Smooth muscle cell of the brain vasculature (primary cell): ENCODE measurements around the gene MBNL1.
A peak's percentile ranks its signal among the peaks of the same experiment; 100 is the strongest.

ENCODE experiments used
- DNase-seq: peaks from one replicate; pipeline ENCODE4 v3.0.0-alpha.2; 2012; ENCODE audit warnings: low read depth, low spot score

MBNL1 gene

DNA sequence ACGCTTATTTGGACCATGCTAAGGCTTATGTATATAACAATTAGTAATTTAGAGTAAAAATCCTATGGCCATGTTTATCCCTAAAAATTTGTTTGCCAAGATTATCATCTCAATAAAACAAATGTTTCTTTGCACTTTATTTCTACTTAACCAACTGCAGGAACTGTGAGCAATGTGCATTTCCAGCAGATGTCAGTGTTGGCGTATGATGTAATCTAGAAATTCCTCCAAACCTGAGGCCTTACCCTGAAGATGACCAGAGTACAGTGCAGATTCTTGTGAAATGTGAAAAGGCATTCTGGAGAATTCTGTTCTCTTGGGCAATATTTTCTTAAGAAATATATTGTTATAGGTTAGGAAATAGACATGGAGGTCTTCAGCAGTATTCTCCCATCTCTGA lies 205.9 kb downstream of the MBNL1 start:
- peak; percentile 45 for DNase-seq

DNA sequence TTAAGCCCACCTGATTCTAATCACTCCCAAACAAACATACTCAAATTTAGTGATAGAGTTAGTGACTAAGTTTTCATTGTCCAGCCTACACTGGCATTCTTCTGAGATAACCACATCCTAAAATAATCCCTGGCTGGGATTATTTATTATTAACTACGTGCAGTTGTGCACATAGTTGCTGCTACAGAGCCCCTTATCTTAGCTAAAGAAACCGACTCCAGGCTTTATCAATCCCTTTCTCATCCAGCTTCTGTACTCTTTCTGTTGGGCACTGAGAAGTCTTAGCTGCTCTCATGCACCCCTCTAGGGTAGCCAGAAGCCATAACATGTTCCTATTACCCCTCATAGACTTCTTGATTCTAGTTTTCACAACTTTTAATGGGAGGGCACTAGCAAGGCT lies 208.7 kb downstream of the MBNL1 start:
- no peak for DNase-seq

DNA sequence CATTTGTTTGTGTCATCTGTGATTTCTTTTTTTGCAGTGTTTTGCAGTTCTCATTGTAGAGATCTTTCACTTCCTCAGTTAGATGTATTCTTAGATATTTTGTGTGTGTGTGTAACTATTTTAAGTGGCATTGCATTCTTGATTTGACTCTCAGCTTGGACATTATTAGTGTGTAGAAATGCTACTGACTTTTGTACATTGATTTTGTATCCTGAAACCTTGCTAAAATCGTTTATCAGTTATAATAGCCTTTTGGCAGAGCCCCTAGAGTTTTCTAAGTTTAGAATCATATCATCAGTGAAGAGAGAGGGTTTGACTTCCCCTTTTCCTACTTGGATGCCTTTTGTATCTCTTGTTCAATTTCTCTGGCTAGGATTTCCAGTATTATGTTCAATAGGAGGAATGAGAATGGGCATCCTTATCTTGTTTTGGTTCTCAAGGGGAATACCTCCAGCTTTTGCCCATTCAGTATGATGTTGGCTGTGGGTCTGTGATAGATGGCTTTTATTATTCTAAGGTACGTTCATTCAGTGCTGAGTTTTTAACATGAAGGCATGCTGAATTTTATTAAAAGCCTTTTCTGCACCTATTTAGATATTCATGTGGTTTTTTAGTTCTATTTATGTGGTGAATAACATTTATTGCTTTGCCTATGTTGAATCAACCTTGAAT lies 211.7 kb downstream of the MBNL1 start:
- DNase-seq = no peak

DNA sequence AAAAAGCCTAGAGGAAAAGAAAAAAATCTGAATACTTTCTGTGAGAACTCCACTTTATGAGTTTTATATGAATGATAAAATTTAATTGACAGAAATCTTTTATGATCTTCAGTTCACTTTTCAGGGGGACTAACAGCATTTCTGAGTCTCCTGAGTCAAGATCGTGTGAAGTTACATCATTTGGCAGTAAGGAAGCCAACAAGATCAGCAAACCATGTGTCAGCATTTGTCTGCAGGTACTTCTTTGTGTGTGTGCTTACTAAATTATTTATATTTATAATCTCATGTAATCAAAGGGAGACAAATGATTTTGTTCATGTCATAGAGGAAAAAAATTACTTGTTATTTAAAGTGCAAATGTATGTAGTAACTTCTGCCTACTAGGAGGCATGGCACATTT lies 217.6 kb downstream of the MBNL1 start:
- DNase-seq = no peak

DNA sequence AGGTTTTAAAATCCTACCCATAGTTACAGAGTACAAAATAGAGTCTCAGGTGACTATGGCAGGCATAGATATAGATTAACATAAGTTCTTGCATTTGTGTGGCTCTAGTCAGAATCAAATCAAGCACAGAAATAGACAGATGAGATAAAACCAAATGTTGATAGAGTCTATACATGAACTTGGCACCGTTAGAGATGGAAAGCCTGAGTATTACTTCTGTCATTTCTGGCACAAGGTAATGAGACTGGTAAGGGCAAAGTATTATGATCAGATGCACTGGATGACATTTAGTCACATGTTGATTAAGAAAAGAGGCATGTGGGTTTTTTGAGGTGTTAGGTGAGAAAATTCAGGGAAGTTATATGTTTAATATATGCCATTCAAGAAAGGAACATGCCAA lies 219.7 kb downstream of the MBNL1 start:
- DNase-seq = no peak

DNA sequence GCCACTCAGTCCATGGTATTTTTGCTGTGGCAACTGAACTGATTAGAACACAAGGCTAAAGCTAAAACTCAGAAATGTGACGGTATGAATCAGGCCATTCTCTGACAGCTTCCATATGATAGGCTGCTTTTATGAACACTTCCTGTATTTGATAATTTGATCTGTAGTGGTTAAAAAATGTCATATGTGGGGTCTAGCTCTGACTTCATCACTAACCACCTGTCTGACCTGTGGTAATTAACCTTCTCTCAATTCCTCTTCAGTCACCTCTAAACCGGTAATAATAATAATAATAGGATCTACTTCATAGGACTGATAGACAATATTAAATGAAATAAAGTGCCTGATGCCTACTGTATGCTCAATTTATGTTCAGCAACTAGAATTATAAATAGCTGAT lies 223.2 kb downstream of the MBNL1 start:
- DNase-seq = no peak

DNA sequence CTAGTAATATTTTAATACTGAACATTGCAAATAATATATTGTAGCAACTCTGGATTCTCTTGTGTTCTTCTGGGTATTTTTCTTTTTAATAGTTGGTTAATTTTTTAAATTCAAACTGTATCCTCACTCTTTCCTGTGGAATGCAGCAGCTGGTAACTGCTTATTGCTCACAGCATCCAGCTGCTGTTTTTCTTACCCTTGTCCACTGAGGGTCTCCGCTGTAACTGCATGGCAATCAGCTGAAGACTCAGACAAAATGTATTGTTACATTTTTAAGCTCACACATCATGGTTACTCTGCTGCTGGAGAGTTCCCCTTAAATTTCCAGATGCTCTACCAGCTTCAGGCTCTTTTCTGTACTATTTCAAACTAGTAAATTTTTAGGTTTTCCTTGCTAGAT lies 227.6 kb downstream of the MBNL1 start:
- no peak for DNase-seq

DNA sequence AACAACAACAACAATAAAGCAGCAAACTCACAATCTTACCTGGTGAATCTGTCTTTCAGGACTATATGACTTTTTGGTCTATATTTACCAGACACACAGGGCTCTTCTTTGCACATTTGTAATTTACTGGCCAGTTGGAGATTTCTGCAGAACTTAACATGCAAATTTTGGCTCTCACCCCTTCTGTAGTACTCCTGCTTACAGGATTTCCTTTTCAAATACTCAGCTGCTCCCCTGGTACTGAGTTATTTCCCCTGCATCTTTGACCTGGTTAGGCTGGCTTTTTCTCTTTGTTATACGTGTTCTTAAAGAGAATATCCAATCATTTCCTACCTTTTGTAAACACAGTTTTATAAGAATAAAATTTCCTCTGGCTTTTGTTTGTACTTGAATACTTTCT lies 228.0 kb downstream of the MBNL1 start:
- DNase-seq = no peak

DNA sequence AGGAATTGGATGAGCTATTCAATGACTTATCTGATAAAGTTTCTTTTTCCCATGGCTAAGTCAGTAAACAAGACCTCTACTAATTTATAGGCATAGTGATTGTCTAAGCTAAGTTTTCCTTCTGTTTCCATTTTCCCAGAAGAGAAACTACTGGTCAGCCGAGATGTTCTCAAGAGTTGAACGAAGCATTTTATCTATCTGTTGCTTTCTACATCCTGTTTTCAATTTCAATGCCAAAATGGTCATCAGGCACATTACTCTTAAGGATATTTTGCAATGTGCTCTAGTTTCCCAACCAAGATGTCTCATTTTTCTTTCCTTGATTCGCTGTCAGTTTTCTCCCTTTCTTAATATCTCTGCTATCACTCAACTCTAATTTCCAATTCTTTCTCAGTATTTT lies 228.7 kb downstream of the MBNL1 start:
- no peak for DNase-seq

DNA sequence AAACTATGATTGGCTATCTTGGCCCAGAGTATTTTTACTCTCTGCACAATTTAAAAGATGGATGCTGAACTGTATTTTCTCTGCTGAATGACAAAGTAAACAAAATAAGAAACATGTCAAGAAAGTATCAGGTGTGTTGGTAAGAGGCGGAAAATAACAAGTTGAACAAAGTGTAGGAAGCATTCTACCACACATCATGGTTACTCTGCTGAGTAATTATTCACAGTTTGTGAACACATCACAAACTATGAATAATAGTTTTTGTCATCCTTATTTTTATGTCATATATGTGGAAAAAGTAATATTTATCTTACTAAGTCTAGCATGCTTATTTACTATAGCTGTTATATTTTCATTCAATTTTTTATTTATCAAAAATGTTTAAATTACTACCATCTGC lies 229.2 kb downstream of the MBNL1 start:
- DNase-seq = no peak

DNA sequence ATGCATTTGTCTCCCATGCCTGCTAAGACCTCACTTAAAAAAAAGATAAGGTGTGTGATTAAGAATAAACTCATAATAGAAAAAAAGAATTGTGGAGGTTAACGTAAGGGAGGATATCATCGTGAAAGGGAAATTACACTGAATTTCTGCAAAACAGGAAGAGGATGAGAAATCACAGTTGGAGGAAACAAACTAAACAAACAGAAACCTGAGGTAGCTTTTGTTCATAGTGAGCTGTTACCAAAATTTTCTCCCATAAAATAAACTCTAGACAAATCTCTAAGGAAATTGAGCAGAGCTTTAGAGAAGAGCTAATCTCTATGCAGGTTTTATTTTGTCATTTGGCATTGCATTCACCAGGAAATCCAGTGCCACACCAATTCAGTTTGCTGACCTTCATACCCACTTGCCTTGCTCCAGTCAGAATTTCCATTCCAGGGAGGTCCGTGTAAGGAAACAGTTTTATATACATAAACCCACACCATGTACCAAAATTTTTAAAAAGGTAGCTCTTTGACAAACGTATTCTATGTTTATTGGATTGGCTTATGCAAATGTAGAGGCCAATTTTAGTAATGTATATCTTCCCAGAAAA lies 231.2 kb downstream of the MBNL1 start:
- no peak for DNase-seq

DNA sequence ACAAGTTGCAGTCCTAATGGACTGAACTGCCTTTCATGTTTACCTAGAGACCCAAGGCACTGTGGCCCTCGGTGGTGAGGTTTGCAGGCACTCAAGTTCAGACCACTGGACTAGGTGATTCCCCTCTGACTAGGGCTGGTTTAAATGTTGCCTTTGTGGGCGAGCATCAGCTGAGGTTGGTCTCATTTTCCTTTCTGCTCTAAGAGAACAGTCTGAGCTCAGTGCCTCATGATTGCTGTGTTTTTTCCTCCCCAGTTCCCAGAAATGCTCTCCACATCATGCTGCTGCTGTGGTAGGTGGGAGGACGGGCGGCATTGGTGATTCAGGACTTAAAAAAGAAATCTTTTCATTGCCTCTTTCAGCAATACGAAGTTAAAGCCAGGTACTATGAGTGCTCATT lies 237.2 kb downstream of the MBNL1 start:
- no peak for DNase-seq

DNA sequence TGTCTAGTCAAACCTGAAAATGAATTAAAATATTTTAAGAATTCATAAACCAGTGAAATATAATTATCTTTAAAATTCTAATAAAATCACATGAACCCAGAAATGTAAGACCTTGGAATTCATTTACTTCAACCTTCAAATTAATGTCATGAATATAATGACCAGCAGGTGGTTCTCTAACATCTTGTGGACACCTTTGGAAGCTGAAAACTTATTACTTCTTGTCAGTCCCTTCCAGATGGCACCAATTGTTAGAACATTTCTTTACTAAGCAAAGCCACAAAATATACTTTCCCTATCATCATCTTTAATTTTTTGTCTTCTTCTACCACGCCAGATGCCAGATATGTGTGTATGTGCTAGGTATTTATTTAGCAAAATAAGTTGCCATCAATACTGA lies 240.0 kb downstream of the MBNL1 start:
- no peak for DNase-seq

DNA sequence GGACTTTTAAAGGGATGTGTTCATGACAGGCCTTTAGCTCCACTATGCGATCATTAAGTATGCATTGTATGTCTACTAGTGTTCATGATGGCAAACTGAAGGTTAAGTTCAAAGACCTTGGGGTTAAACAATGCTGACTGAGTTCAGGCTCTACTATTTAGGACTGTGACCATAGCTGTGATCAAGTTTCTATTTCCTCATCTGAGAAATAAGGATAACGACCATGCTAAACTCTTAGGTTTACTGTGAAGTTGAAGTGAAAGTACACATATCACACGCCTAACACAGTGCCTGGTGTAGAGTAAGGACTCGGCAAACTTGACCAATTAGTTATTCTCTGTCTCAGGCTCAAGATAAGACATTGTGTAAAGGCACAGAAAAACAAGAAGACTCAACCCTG lies 243.2 kb downstream of the MBNL1 start:
- DNase-seq = no peak

DNA sequence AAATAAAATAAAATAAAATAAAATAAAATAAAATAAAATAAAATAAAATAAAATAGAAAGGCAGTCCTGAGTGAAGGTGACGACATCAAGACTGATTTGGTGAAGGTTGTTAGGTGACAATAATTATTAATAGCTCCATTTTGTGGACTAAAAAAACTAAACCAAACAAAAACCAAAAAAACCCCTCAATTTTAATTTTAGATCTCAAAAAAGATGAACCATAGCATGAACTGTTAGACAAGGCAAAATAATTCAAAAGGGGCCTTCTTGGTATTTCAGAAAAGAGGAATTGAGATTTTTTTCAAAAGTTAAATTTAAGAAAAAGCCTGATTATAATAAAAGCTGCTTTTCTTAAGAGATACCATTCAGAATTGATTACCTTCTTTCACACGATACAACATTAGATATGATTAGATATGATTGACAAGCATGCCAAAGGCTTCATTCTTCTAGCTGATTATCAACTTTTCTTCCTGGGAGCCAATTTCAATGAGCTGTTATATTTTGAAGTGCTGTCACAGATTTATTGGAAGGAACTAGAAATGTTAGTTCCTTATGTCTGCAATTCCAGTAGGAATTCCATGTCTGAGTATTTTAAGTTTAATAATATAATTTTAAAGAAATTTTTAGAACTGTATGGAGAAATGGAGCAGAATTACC lies 244.7 kb downstream of the MBNL1 start:
- DNase-seq = no peak
